Mesothelial cell of epicardium (in vitro differentiated cells): Measurements from ENCODE around the gene ERC2. TPM values are rescaled to one million over a fixed set of nuclear protein-coding genes. Genes with fewer than 3 reads are reported as not detected.
A peak's percentile ranks its signal among the peaks of the same experiment; 100 is the strongest.

ENCODE experiments used
- DNase-seq, 2 experiments: peaks; one replicate each; pipeline ENCODE4 v3.0.0; 2021; ENCODE audit warnings: low spot score in 2 of 2; ENCODE audit not compliant: unreplicated experiment in 2 of 2
- H3K27ac Mint-ChIP-seq: 2 replicates; pipeline ENCODE4 v1.8.0; 2021; ENCODE audit warnings: mixed read lengths
- H3K27me3 Mint-ChIP-seq: 2 replicates; pipeline ENCODE4 v1.8.0; 2021; ENCODE audit warnings: low read depth, mixed read lengths
- H3K36me3 Mint-ChIP-seq: 2 replicates; pipeline ENCODE4 v1.8.0; 2021; ENCODE audit warnings: mixed read lengths
- H3K4me1 Mint-ChIP-seq: 2 replicates; pipeline ENCODE4 v1.8.0; 2021; ENCODE audit warnings: mixed read lengths
- H3K4me3 Mint-ChIP-seq: 2 replicates; pipeline ENCODE4 v1.8.0; 2021; ENCODE audit warnings: mild to moderate bottlenecking, moderate library complexity, mixed read lengths
- H3K9me3 Mint-ChIP-seq: 2 replicates; pipeline ENCODE4 v1.8.0; 2021; ENCODE audit warnings: mixed read lengths
- CTCF ChIP-seq: fragments of 200-600 bp; sonication (generic); IDR thresholded peaks from one replicate; pipeline ENCODE4 v1.5.0; 2021; ENCODE audit warnings: antibody characterized with exemption; ENCODE audit not compliant: unreplicated experiment
- total RNA-seq: library from RNA; stranded (reverse); gene quantifications from 3 replicates; pipeline ENCODE4 v1.2.1, GENCODE V29; 2021

Gene ERC2
- total RNA-seq, 1 donor from 2014 or later: 15.6 TPM

GRCh38 chr3:56424885-56425284 is 43.4 kb downstream of the ERC2 start:
- H3K4me1 Mint-ChIP-seq: peaks cover 13% of the 10 kb centered on the region
- H3K27me3 Mint-ChIP-seq: no peaks in the 10 kb centered on the region
- no peak for TF ChIP-seq CTCF
- no peak overlapping the region for H3K27ac Mint-ChIP-seq
- DNase-seq: no peak
- H3K36me3 Mint-ChIP-seq: peaks cover 9% of the 10 kb centered on the region
- peaks cover 3% of the 10 kb centered on the region for H3K9me3 Mint-ChIP-seq
- H3K4me3 Mint-ChIP-seq: no peak overlapping the region

GRCh38 chr3:56424336-56424735 is 43.9 kb downstream of the ERC2 start:
- Mint-ChIP-seq H3K9me3 (peaks cover 3% of the 10 kb centered on the region), H3K36me3 (peaks cover 9% of the 10 kb centered on the region), H3K27ac (peak overlapping the region; percentile 40), H3K4me1 (peaks cover 13% of the 10 kb centered on the region), H3K4me3 (no peak overlapping the region), H3K27me3 (no peaks in the 10 kb centered on the region)
- DNase-seq: no peak
- no peak for TF ChIP-seq CTCF

GRCh38 chr3:56423661-56424099 is 44.6 kb downstream of the ERC2 start:
- no peak for DNase-seq
- peaks cover 13% of the 10 kb centered on the region for H3K4me1 Mint-ChIP-seq
- no peak for TF ChIP-seq CTCF
- no peak overlapping the region for H3K4me3 Mint-ChIP-seq
- no peaks in the 10 kb centered on the region for H3K27me3 Mint-ChIP-seq
- H3K36me3 Mint-ChIP-seq: peaks cover 9% of the 10 kb centered on the region
- peak overlapping the region; percentile 40 for H3K27ac Mint-ChIP-seq
- peaks cover 3% of the 10 kb centered on the region for H3K9me3 Mint-ChIP-seq

GRCh38 chr3:56422316-56422715 is 46.0 kb downstream of the ERC2 start:
- H3K27me3 Mint-ChIP-seq: no peaks in the 10 kb centered on the region
- no peak for TF ChIP-seq CTCF
- DNase-seq: no peak
- peaks cover 3% of the 10 kb centered on the region for H3K9me3 Mint-ChIP-seq
- H3K4me3 Mint-ChIP-seq: no peak overlapping the region
- H3K27ac Mint-ChIP-seq: no peak overlapping the region
- peaks cover 13% of the 10 kb centered on the region for H3K4me1 Mint-ChIP-seq
- H3K36me3 Mint-ChIP-seq: peaks cover 6% of the 10 kb centered on the region

GRCh38 chr3:56421205-56421604 is 47.1 kb downstream of the ERC2 start:
- H3K27ac Mint-ChIP-seq: no peak overlapping the region
- no peak overlapping the region for H3K4me3 Mint-ChIP-seq
- no peak for DNase-seq
- peaks cover 4% of the 10 kb centered on the region for H3K36me3 Mint-ChIP-seq
- no peaks in the 10 kb centered on the region for H3K27me3 Mint-ChIP-seq
- peaks cover 13% of the 10 kb centered on the region for H3K4me1 Mint-ChIP-seq
- no peaks in the 10 kb centered on the region for H3K9me3 Mint-ChIP-seq
- TF ChIP-seq CTCF: no peak

- Mint-ChIP-seq H3K4me3 (no peak overlapping the region), H3K4me1 (peaks cover 1% of the 10 kb centered on the region), H3K9me3 (no peaks in the 10 kb centered on the region), H3K36me3 (no peaks in the 10 kb centered on the region), H3K27me3 (no peaks in the 10 kb centered on the region), H3K27ac (no peak overlapping the region)
- no peak for TF ChIP-seq CTCF
- no peak for DNase-seq
Measured at GRCh38 chr3:56415652-56416051, 52.6 kb downstream of the ERC2 start.
